ENCODE measurements around the gene WNT11.
"Not testable (repeated sequence)": the region's sequence is repeated elsewhere in the genome, so short reads cannot be mapped to it uniquely, and the experiment has no call there.

The WNT11 gene

DNA sequence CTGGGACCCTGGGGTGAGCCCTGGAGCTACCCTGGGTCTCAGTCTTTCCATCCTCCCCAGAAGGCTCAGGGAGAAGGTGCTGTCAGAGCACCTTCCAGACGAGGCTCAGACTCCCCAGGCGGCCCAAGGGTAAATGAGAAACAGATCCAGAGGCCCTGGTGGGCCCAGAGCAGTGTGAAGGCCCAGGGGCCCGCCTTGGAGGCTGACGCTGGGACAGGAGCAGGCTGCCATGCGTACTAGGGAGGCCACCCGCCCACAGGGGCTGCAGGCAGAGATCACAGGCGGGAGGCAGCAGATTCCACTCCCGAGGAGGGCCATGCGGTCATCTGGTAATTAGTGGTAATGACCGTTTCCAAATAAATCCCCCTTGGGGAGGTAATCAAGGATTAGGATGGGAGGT is 5.2 kb downstream of the WNT11 start:
- Mint-ChIP-seq H3K27me3 (peaks cover 27% of the 10 kb centered on the region), H3K9me3 (no peaks in the 10 kb centered on the region), H3K36me3 (ENCODE audit: insufficient read depth) (peaks cover 2% of the 10 kb centered on the region), H3K4me3 (no peak overlapping the region), H3K4me1 (no peaks in the 10 kb centered on the region), H3K27ac (ENCODE audit: low read depth) (no peak overlapping the region)
- DNase-seq (ENCODE audit: low spot score in 2 of 2) (no peak), ATAC-seq (replicated peaks; ENCODE audit: extremely low read depth, poor library complexity, severe bottlenecking) (no peak)

DNA sequence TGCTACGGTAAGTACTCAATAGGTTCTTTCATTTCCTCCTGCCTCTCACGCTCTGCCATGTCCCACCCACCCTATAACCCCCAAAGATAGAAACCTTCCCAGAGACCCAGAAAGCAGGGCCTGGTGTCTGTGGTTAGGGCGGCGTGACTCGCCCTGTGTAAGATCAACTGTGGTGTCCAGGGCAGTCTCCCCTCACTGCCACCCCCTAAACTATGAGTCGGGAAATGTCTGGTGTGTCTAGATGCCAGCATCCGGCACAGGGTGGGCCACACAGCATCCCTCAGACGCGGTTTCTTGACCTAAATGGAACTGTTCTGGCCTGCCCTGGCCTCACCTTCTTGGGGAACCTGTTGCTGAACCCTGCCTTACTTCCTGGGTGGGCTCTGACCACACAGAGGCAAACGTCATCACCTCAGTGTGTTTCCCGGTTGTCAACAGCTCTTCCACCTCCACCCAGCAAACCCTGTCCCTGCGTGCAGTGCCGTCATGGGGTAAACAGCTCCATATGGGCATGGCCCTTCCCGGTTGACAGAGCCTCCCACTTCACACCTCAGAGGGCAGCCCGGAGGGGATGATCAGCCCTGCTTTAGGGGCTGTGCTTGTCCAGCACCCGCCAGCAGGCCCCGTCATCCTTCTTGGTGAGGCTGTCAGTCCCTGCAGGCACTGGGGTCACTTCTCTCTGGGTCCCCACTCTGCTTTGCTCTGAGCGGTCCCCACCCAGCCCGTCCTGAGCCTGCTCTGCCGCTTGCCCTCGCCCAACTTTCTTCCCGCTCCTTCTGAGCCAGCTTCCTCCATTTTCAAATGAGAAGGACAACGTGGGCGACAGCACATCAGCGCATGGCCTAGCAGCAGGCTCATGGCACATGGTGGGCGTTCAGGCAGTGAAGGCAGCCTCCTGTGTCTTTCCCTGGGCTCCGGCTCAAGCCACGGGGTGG is 6.0 kb downstream of the WNT11 start:
- H3K36me3 Mint-ChIP-seq (ENCODE audit: insufficient read depth), result peaks cover 2% of the 10 kb centered on the region
- no peak for ATAC-seq (replicated peaks; ENCODE audit: extremely low read depth, poor library complexity, severe bottlenecking)
- no peak overlapping the region for H3K27ac Mint-ChIP-seq (ENCODE audit: low read depth)
- no peaks in the 10 kb centered on the region for H3K4me1 Mint-ChIP-seq
- DNase-seq (ENCODE audit: low spot score in 2 of 2), result no peak
- no peak overlapping the region for H3K4me3 Mint-ChIP-seq
- H3K9me3 Mint-ChIP-seq, result no peaks in the 10 kb centered on the region
- H3K27me3 Mint-ChIP-seq, result peaks cover 19% of the 10 kb centered on the region

DNA sequence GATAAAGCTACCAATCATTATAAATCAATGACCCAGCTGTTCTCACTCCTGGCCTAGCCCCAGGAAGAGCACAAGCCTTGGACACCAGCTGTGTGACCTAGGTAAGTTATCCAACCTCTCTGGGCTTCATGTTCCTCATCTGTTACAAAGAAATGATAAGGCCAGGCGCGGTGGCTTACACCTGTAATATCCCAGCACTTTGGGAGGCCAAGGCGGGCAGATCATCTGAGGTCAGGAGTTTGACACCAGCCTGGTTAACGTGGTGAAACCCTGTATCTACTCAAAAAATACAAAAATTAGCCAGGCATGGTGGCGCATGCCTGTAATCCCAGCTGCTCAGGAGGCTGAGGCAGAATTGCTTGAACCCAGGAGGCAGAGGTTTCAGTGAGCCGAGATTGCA is 7.6 kb downstream of the WNT11 start:
- H3K4me1 Mint-ChIP-seq; H3K36me3 Mint-ChIP-seq (ENCODE audit: insufficient read depth); ATAC-seq (replicated peaks; ENCODE audit: extremely low read depth, poor library complexity, severe bottlenecking); H3K27ac Mint-ChIP-seq (ENCODE audit: low read depth); H3K27me3 Mint-ChIP-seq; H3K4me3 Mint-ChIP-seq; DNase-seq (ENCODE audit: low spot score in 2 of 2); H3K9me3 Mint-ChIP-seq: not testable (repeated sequence)

DNA sequence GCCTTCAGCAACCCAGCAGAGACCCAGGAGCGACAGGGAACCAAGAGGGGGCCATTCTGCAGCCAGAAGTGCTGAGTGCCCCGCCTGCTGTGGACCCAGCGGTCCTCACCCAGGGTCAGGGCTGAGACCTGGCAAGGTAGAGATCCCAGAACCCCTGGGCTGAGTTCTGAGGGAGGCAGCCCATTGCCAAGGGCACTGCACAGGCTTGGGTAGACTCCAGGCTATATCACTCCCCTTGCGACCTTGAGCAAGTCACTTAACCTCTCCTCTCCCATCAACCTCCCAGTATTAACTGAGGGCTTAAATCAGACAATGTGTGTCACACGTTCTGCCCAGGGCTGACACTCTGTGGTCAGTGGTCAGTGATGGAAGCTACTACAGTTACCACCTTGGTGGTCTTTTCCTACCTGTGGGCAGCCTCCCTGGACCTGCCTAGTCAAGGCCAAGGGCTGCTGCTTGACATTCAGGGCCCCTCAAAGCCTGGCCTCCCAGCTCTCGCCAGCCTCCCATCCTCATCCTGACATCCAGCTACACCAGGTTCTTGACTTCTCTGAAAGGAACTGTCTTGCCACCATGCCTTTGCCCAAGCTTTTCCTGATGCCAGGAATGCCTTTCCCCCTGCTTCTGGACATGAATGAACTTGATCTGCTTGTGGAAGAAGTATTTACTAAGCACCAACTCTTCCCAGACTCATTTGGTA is 8.2 kb downstream of the WNT11 start:
- ATAC-seq (replicated peaks; ENCODE audit: extremely low read depth, poor library complexity, severe bottlenecking) (no peak), DNase-seq (ENCODE audit: low spot score in 2 of 2) (no peak)
- Mint-ChIP-seq H3K4me1 (no peaks in the 10 kb centered on the region), H3K27me3 (no peaks in the 10 kb centered on the region), H3K27ac (ENCODE audit: low read depth) (no peak overlapping the region), H3K36me3 (ENCODE audit: insufficient read depth) (peaks cover 2% of the 10 kb centered on the region), H3K4me3 (no peak overlapping the region), H3K9me3 (no peaks in the 10 kb centered on the region)

DNA sequence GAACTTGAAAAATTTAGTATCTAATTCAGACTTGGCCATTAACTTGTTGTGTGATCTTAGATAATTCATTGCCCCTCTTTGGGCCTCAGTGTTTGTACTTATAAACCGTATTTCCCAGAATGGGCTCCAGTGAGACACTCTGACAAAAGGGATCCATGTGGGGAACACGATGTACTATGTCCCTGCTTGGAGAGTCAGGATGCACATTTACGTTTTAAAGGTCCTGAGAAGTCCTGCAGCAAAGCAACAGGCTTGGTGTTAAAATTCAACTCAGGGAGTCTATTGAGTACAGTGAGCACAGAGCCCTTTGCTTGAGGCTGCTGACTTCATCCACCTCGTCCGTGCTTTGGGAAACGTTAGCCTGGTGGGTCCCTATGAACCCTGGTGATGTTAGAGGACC is 9.0 kb downstream of the WNT11 start:
- H3K27ac Mint-ChIP-seq (ENCODE audit: low read depth), result no peak overlapping the region
- H3K27me3 Mint-ChIP-seq, result no peaks in the 10 kb centered on the region
- no peaks in the 10 kb centered on the region for H3K4me1 Mint-ChIP-seq
- ATAC-seq (replicated peaks; ENCODE audit: extremely low read depth, poor library complexity, severe bottlenecking) (no peak), DNase-seq (ENCODE audit: low spot score in 2 of 2) (no peak)
- H3K9me3 Mint-ChIP-seq, result no peaks in the 10 kb centered on the region
- peaks cover 2% of the 10 kb centered on the region for H3K36me3 Mint-ChIP-seq (ENCODE audit: insufficient read depth)
- H3K4me3 Mint-ChIP-seq, result no peak overlapping the region

DNA sequence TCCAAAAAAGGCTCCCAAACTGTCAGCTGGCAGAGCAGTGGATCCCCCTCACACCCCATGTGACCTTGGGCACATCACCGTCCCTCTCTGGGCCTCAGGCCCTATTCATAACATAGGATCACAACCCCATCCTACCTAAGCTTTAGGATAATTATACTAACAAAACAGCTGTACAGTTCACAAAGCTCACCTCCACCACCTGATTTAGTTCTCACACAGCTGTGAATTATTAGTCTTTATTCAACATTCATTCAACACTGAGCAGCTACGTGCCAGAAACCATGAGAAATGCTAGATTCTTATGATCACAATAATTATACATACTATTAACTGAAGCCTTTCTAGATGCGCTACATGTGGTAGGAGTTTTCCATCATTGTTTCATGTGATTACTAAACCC is 9.5 kb downstream of the WNT11 start:
- no peaks in the 10 kb centered on the region for H3K4me1 Mint-ChIP-seq
- H3K4me3 Mint-ChIP-seq, result no peak overlapping the region
- no peak for DNase-seq (ENCODE audit: low spot score in 2 of 2)
- no peaks in the 10 kb centered on the region for H3K27me3 Mint-ChIP-seq
- no peak for ATAC-seq (replicated peaks; ENCODE audit: extremely low read depth, poor library complexity, severe bottlenecking)
- peaks cover 2% of the 10 kb centered on the region for H3K36me3 Mint-ChIP-seq (ENCODE audit: insufficient read depth)
- H3K9me3 Mint-ChIP-seq, result no peaks in the 10 kb centered on the region
- no peak overlapping the region for H3K27ac Mint-ChIP-seq (ENCODE audit: low read depth)

DNA sequence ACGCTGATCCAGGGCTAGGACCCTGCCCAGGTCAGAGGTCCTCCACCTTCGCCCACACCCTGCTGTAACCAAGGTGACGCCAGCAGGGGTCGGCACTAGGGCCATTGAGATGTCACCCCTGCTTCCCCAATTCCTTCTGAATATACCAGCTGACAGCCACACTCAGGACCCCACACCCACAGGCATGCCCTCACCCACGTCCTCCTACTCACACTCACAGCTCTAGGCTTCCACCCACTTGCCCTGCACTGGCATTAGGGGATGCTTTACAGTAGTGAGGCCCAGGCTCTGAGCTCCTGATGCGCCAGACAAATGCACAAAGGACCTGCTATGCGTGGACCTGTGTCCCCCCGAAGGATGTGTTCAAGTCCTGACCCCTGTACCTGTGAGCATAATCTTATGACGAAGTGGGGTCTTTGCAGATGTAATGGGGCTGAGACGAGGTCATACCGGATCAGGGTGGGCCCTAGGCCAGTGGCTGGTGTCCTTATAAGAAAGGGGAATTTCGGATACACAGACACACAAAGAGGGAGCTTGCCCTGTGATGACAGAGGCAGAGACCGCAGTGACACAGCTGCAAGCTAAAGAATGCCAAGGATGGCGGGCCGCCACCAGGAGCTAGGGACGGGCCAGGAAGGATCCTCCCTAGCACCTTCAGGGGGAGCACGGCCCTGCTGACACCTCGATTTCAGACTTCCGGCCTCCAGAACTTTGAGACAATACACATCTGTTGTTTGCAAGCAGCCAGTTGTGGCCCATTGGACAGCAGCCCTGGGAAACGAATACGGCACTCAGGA is 11.2 kb downstream of the WNT11 start:
- peaks cover 2% of the 10 kb centered on the region for H3K36me3 Mint-ChIP-seq (ENCODE audit: insufficient read depth)
- no peaks in the 10 kb centered on the region for H3K27me3 Mint-ChIP-seq
- H3K4me3 Mint-ChIP-seq, result no peak overlapping the region
- no peak overlapping the region for H3K27ac Mint-ChIP-seq (ENCODE audit: low read depth)
- DNase-seq (ENCODE audit: low spot score in 2 of 2), result no peak
- H3K4me1 Mint-ChIP-seq, result no peaks in the 10 kb centered on the region
- H3K9me3 Mint-ChIP-seq, result no peaks in the 10 kb centered on the region
- ATAC-seq (replicated peaks; ENCODE audit: extremely low read depth, poor library complexity, severe bottlenecking), result no peak

DNA sequence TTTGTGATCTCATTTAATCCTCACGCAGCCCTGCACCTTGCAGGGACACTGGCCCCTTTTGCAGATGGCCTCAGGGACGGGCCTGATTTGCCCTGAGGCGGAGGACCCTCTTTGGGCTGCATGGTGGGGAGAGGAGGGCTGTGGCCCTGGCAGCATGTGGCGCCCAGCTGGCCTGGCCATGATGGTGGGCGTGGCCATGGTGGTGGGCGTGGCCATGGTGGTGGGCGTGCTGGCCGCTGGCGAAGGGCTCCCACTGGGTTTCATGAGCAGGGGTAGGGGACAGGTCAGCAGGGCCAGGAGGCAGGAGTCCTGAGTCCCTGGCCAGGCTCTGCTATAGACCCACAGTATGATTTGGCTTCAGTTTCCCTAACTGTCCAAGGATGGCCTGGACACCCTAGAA is 13.1 kb downstream of the WNT11 start:
- H3K9me3 Mint-ChIP-seq, result no peaks in the 10 kb centered on the region
- no peaks in the 10 kb centered on the region for H3K4me1 Mint-ChIP-seq
- H3K36me3 Mint-ChIP-seq (ENCODE audit: insufficient read depth), result peaks cover 2% of the 10 kb centered on the region
- no peak overlapping the region for H3K27ac Mint-ChIP-seq (ENCODE audit: low read depth)
- DNase-seq (ENCODE audit: low spot score in 2 of 2) (no peak), ATAC-seq (replicated peaks; ENCODE audit: extremely low read depth, poor library complexity, severe bottlenecking) (no peak)
- no peak overlapping the region for H3K4me3 Mint-ChIP-seq
- no peaks in the 10 kb centered on the region for H3K27me3 Mint-ChIP-seq

DNA sequence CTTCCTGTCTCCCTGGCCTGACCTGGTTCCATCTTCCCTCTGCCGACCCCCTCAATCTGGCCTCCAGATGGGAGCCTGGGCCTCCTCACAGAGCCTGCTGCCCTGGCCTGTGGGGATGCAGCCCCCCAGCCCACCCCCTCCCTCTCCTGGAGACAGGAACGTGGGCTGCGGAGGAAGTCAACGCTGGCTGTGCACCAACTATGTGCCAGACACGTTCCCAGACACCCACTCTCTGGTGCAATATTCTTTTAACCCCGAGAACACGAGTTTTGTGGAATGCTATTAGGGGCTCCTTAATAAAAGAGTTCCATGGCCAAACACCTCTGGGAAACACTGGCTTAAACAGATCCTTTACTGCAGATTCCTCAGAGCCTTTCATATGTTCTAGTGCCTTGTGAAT is 15.9 kb downstream of the WNT11 start:
- no peak for DNase-seq (ENCODE audit: low spot score in 2 of 2)
- Mint-ChIP-seq H3K27me3 (no peaks in the 10 kb centered on the region), H3K4me1 (peaks cover 4% of the 10 kb centered on the region), H3K27ac (ENCODE audit: low read depth) (no peak overlapping the region), H3K9me3 (no peaks in the 10 kb centered on the region), H3K4me3 (no peak overlapping the region), H3K36me3 (ENCODE audit: insufficient read depth) (peaks cover 2% of the 10 kb centered on the region)
- ATAC-seq (replicated peaks; ENCODE audit: extremely low read depth, poor library complexity, severe bottlenecking), result no peak

DNA sequence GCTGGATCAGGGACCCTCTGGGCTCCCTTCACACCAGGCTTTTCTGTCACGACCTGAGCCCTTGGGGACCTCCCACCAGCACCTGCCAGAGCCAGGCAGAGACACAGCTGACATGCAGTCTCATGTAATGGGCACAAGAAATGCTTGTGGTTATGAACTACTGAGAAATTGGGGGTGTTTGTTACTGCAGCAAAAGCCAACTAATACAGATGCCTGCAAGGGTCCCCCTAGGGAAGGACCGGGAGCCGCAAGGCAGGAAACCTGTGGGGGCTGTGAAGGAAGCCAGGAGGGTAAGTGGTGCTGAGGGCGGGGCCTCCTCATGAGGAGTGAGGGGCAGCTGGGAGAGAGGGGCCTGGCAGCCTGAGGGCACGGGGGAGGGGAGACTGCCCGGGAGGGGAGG is 16.6 kb downstream of the WNT11 start:
- H3K27me3 Mint-ChIP-seq, result no peaks in the 10 kb centered on the region
- no peak overlapping the region for H3K27ac Mint-ChIP-seq (ENCODE audit: low read depth)
- no peaks in the 10 kb centered on the region for H3K9me3 Mint-ChIP-seq
- peaks cover 2% of the 10 kb centered on the region for H3K36me3 Mint-ChIP-seq (ENCODE audit: insufficient read depth)
- H3K4me1 Mint-ChIP-seq, result peaks cover 10% of the 10 kb centered on the region
- H3K4me3 Mint-ChIP-seq, result no peak overlapping the region
- DNase-seq (ENCODE audit: low spot score in 2 of 2) (no peak), ATAC-seq (replicated peaks; ENCODE audit: extremely low read depth, poor library complexity, severe bottlenecking) (no peak)

DNA sequence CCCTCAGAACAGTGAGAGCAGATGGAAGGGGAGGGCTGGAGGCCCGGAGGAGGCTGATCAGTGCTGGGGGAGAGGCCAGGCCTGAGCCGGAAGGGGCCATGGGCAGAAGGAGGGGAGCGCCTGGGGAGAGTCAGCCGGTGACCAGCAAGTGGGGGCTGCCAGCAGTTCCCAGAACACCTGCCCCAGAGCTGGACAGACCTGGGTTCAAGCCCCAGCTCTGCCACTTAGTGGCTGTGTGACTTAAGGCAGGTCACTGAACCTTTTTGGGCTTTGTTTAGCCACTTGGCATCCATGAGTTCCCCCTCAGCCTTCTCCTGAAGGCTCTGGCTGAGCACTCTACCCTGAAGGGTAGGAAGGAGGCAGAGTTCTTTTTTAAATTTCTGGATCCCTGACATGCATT is 17.4 kb downstream of the WNT11 start:
- Mint-ChIP-seq H3K4me3 (no peak overlapping the region), H3K36me3 (ENCODE audit: insufficient read depth) (peaks cover 2% of the 10 kb centered on the region), H3K27me3 (no peaks in the 10 kb centered on the region), H3K9me3 (no peaks in the 10 kb centered on the region), H3K4me1 (peaks cover 17% of the 10 kb centered on the region), H3K27ac (ENCODE audit: low read depth) (no peak overlapping the region)
- ATAC-seq (replicated peaks; ENCODE audit: extremely low read depth, poor library complexity, severe bottlenecking) (no peak), DNase-seq (ENCODE audit: low spot score in 2 of 2) (no peak)

DNA sequence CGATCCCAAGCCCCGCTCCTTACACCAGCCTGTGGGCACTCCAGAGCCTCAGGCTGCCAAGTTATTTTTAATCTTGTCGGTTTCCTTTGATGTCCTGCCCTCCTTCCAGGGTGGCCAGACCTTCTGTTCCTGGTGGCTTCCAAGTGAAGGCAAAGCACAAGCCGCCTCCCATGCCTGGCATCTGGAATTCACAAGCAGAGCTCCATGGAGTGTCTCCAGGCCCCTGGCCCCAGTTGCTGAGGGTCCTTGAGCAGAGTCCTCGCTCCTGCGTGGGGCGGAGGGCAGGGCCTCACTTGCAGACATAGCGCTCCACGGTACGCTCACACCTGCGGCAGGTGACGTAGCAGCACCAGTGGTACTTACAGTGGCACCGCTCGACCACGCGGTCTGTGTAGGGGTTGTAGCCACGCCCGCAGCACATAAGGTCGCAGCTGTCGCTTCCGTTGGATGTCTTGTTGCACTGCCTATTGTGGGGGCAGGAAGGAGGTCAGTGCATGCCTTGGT is 19.5 kb downstream of the WNT11 start:
- H3K9me3 Mint-ChIP-seq, result no peaks in the 10 kb centered on the region
- H3K36me3 Mint-ChIP-seq (ENCODE audit: insufficient read depth), result peaks cover 2% of the 10 kb centered on the region
- ATAC-seq (replicated peaks; ENCODE audit: extremely low read depth, poor library complexity, severe bottlenecking) (no peak), DNase-seq (ENCODE audit: low spot score in 2 of 2) (no peak)
- no peak overlapping the region for H3K4me3 Mint-ChIP-seq
- no peak overlapping the region for H3K27ac Mint-ChIP-seq (ENCODE audit: low read depth)
- peaks cover 17% of the 10 kb centered on the region for H3K4me1 Mint-ChIP-seq
- no peaks in the 10 kb centered on the region for H3K27me3 Mint-ChIP-seq
